ENCODE results near the gene ADARB1. TPM values are rescaled to one million over a fixed set of nuclear protein-coding genes. Genes with fewer than 3 reads are reported as not detected.

ADARB1 gene
- total and polyA plus RNA-seq, 9 donors, result 17.3 to 32.1 (median 25.2) TPM

DNA sequence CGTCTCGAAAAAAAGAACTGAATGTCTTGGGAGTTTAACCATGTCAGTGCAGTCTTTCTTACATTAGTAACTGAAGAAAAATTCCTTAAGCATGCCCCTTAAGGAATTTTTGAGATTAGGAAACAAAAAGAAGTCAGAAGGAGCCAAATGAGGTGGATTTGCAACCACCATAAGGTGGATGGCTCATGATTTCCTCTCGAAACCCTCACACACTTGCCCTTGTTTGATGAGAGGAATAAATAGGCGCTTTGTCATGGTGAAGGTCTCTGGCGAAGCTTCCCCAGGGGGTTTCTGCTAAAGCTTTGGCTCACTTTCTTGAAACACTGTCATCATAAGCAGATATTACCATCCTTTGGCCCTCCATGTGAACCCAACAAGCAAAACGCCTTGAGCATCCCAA lies 145.1 kb downstream of the ADARB1 start:
- Histone ChIP-seq H3K36me3 (ENCODE audit: control insufficient read depth, insufficient read depth, low read length) (peaks cover 37% of the 10 kb centered on the region), H3K27ac (ENCODE audit: low read length) (no peak overlapping the region)
- 67% methylated on average over 1 of the region's 6 CpGs for WGBS (ENCODE audit: insufficient coverage)

DNA sequence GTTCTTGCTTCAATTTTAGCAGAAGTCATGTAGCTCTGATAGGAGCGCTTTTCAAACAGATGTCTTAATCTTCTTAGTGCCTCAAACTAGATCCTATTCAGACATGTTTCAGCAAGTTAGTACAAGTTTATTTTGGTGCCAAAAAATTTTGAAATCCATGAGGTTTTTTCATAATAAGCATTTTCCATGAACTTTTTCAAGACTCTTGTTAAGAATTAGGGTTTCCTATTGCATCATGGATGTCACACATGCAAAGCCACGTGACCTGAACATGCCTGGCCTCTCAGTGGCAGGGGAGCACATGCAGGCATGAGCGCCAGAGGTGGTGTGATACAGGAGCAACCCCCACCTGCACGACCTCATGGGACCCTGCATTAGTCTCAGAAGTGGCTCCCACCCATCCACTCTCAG lies 145.7 kb downstream of the ADARB1 start:
- Histone ChIP-seq H3K9me3 (replicated peaks; ENCODE audit: control insufficient read depth, low read depth, low read length) (no peaks in the 10 kb centered on the region), H3K4me3 (ENCODE audit: low read length) (no peak overlapping the region), H3K4me1 (ENCODE audit: control insufficient read depth, insufficient read depth, low read length) (no peaks in the 10 kb centered on the region), H3K27ac (ENCODE audit: low read length) (no peak overlapping the region), H3K27me3 (ENCODE audit: control insufficient read depth, insufficient read depth, low read length) (no peaks in the 10 kb centered on the region), H3K36me3 (ENCODE audit: control insufficient read depth, insufficient read depth, low read length) (peaks cover 37% of the 10 kb centered on the region)
- 79% methylated on average over 3 of the region's 4 CpGs for WGBS (ENCODE audit: insufficient coverage)
- DNase-seq, result peak; percentile 49

More for the DNA sequence above, 145.1 kb downstream of the ADARB1 start:
- Histone ChIP-seq H3K9me3 (replicated peaks; ENCODE audit: control insufficient read depth, low read depth, low read length) (no peaks in the 10 kb centered on the region), H3K4me1 (ENCODE audit: control insufficient read depth, insufficient read depth, low read length) (no peaks in the 10 kb centered on the region), H3K4me3 (ENCODE audit: low read length) (no peak overlapping the region), H3K27me3 (ENCODE audit: control insufficient read depth, insufficient read depth, low read length) (no peaks in the 10 kb centered on the region)
- DNase-seq, result no peak

DNA sequence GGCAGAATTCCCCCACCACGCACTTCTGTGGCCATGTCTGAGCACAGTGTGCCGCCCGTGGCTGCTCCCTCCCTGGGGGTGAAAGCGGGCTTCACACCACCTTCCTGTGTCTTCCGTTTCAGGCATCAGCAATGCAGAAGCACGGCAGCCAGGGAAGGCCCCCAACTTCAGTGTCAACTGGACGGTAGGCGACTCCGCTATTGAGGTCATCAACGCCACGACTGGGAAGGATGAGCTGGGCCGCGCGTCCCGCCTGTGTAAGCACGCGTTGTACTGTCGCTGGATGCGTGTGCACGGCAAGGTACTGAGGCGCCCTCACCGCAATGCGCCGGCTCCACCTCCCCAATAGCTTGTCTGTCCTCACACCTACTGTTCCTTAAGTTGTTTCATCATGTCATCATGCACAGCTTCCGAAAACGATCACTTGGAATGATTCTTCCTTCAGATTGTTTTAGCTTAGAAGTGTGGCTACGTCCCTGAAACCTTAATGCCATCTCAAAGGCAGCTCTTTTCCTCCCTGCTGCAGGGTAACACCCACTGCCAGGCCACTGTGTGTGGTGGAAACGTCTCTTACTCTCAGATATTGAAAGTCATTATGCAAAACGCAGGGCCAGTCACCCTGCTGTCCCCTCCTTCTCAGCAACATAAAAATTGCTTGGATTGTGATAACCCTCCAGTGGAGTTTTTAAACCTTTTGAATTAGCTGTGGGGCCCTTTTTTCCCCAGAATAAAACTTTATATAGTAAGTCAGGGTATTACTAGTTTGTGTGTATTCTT lies 146.5 kb downstream of the ADARB1 start:
- H3K4me1 ChIP-seq (ENCODE audit: control insufficient read depth, insufficient read depth, low read length), result no peaks in the 10 kb centered on the region
- 95% methylated on average over 24 of the region's 29 CpGs for WGBS (ENCODE audit: insufficient coverage)
- peaks cover 35% of the 10 kb centered on the region for H3K36me3 ChIP-seq (ENCODE audit: control insufficient read depth, insufficient read depth, low read length)
- no peak overlapping the region for H3K4me3 ChIP-seq (ENCODE audit: low read length)
- H3K27ac ChIP-seq (ENCODE audit: low read length), result no peak overlapping the region
- DNase-seq, result no peak
- no peaks in the 10 kb centered on the region for H3K27me3 ChIP-seq (ENCODE audit: control insufficient read depth, insufficient read depth, low read length)
- no peaks in the 10 kb centered on the region for H3K9me3 ChIP-seq (replicated peaks; ENCODE audit: control insufficient read depth, low read depth, low read length)

DNA sequence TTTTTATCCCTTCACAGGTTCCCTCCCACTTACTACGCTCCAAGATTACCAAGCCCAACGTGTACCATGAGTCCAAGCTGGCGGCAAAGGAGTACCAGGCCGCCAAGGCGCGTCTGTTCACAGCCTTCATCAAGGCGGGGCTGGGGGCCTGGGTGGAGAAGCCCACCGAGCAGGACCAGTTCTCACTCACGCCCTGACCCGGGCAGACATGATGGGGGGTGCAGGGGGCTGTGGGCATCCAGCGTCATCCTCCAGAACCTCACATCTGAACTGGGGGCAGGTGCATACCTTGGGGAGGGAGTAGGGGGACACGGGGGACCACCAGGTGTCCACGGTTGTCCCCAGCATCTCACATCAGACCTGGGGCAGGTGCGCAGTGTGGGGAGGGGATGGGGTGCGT lies 147.6 kb downstream of the ADARB1 start:
- H3K27ac ChIP-seq (ENCODE audit: low read length), result no peak overlapping the region
- no peak for DNase-seq
- H3K36me3 ChIP-seq (ENCODE audit: control insufficient read depth, insufficient read depth, low read length), result peaks cover 35% of the 10 kb centered on the region
- no peaks in the 10 kb centered on the region for H3K27me3 ChIP-seq (ENCODE audit: control insufficient read depth, insufficient read depth, low read length)
- H3K4me1 ChIP-seq (ENCODE audit: control insufficient read depth, insufficient read depth, low read length), result peaks cover 2% of the 10 kb centered on the region
- no peak overlapping the region for H3K4me3 ChIP-seq (ENCODE audit: low read length)
- WGBS (ENCODE audit: insufficient coverage), result 90% methylated on average over 14 of the region's 15 CpGs
- no peaks in the 10 kb centered on the region for H3K9me3 ChIP-seq (replicated peaks; ENCODE audit: control insufficient read depth, low read depth, low read length)

DNA sequence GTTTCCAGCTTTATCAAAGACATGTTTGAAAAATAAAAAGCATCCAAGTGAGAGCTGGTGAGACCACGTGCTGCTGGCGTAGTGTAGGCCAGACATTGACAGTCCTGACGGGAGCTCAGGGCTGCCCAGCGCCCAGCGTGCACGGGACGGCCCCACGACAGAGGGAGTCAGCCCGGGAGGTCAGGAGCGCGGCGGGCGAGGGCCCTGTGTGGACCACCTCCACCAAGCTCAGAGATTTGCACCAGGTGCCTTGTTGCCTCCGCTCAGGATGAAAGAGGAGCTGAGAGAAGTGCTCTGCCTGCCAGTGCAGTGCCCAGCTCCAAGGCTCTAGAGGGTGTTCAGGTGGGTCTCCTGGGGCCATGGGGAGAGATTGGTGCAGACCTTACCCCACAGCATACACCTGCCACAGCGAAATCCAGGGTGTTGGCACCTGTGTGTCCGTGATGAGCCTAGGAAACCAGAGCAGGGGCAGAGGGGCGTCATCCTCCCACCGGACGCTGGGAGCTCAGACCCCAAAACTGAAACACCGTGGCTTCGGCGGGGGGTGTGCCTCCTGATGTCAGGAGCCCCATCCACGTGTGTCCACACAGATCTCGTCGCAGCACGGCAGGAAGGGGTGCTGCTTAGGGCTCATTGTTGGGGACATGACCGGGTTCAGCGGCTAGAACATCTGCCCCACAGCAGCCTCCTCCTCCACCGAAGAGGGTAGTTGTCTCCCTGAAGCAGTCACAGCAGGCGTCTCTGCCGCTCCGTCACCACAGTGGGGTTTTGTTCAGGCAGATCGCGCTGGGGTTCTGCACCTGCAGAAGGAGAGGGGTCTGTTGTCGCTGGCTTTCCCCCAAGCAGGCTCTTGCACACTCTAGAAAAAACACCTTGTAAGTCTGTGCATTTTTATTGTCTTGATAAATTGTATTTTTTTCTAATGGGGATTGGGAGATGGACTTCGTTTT lies 149.1 kb downstream of the ADARB1 start:
- Histone ChIP-seq H3K4me3 (ENCODE audit: low read length) (no peak overlapping the region), H3K9me3 (replicated peaks; ENCODE audit: control insufficient read depth, low read depth, low read length) (no peaks in the 10 kb centered on the region), H3K27me3 (ENCODE audit: control insufficient read depth, insufficient read depth, low read length) (no peaks in the 10 kb centered on the region), H3K27ac (ENCODE audit: low read length) (no peak overlapping the region), H3K36me3 (ENCODE audit: control insufficient read depth, insufficient read depth, low read length) (peaks cover 32% of the 10 kb centered on the region), H3K4me1 (ENCODE audit: control insufficient read depth, insufficient read depth, low read length) (peaks cover 2% of the 10 kb centered on the region)
- WGBS (ENCODE audit: insufficient coverage), result 90% methylated on average over 23 of the region's 36 CpGs
- no peak for DNase-seq

- no peak overlapping the region for H3K4me3 ChIP-seq (ENCODE audit: low read length)
- DNase-seq, result no peak
- H3K27me3 ChIP-seq (ENCODE audit: control insufficient read depth, insufficient read depth, low read length), result no peaks in the 10 kb centered on the region
- H3K9me3 ChIP-seq (replicated peaks; ENCODE audit: control insufficient read depth, low read depth, low read length), result no peaks in the 10 kb centered on the region
- H3K27ac ChIP-seq (ENCODE audit: low read length), result no peak overlapping the region
- WGBS (ENCODE audit: insufficient coverage), result 61% methylated on average over 8 of the region's 24 CpGs
- H3K4me1 ChIP-seq (ENCODE audit: control insufficient read depth, insufficient read depth, low read length), result peaks cover 2% of the 10 kb centered on the region
- H3K36me3 ChIP-seq (ENCODE audit: control insufficient read depth, insufficient read depth, low read length), result peaks cover 31% of the 10 kb centered on the region
These were observed 150.0 kb downstream of the ADARB1 start for GRCh38 chr21:45224189-45224938.

GRCh38 chr21:45225041-45225740 lies 150.8 kb downstream of the ADARB1 start:
- DNase-seq, result no peak
- H3K4me1 ChIP-seq (ENCODE audit: control insufficient read depth, insufficient read depth, low read length), result peaks cover 2% of the 10 kb centered on the region
- H3K4me3 ChIP-seq (ENCODE audit: low read length), result no peak overlapping the region
- no peak overlapping the region for H3K27ac ChIP-seq (ENCODE audit: low read length)
- 100% methylated on average over 2 of the region's 11 CpGs for WGBS (ENCODE audit: insufficient coverage)
- H3K9me3 ChIP-seq (replicated peaks; ENCODE audit: control insufficient read depth, low read depth, low read length), result no peaks in the 10 kb centered on the region
- peaks cover 31% of the 10 kb centered on the region for H3K36me3 ChIP-seq (ENCODE audit: control insufficient read depth, insufficient read depth, low read length)
- H3K27me3 ChIP-seq (ENCODE audit: control insufficient read depth, insufficient read depth, low read length), result no peaks in the 10 kb centered on the region

DNA sequence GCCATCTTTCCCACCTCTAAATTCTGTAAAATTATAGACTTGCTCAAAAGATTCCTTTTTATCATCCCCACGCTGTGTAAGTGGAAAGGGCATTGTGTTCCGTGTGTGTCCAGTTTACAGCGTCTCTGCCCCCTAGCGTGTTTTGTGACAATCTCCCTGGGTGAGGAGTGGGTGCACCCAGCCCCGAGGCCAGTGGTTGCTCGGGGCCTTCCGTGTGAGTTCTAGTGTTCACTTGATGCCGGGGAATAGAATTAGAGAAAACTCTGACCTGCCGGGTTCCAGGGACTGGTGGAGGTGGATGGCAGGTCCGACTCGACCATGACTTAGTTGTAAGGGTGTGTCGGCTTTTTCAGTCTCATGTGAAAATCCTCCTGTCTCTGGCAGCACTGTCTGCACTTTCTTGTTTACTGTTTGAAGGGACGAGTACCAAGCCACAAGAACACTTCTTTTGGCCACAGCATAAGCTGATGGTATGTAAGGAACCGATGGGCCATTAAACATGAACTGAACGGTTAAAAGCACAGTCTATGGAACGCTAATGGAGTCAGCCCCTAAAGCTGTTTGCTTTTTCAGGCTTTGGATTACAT lies 151.5 kb downstream of the ADARB1 start:
- no peaks in the 10 kb centered on the region for H3K9me3 ChIP-seq (replicated peaks; ENCODE audit: control insufficient read depth, low read depth, low read length)
- no peak for DNase-seq

GRCh38 chr21:45226540-45227326 lies 152.4 kb downstream of the ADARB1 start:
- H3K27ac ChIP-seq (ENCODE audit: low read length), result no peak overlapping the region
- no peak overlapping the region for H3K4me3 ChIP-seq (ENCODE audit: low read length)
- no peaks in the 10 kb centered on the region for H3K9me3 ChIP-seq (replicated peaks; ENCODE audit: control insufficient read depth, low read depth, low read length)
- 55% methylated on average over 6 of the region's 15 CpGs for WGBS (ENCODE audit: insufficient coverage)
- no peaks in the 10 kb centered on the region for H3K27me3 ChIP-seq (ENCODE audit: control insufficient read depth, insufficient read depth, low read length)
- H3K4me1 ChIP-seq (ENCODE audit: control insufficient read depth, insufficient read depth, low read length), result peaks cover 2% of the 10 kb centered on the region
- H3K36me3 ChIP-seq (ENCODE audit: control insufficient read depth, insufficient read depth, low read length), result peaks cover 19% of the 10 kb centered on the region
- DNase-seq, result no peak

More for the DNA sequence above, 151.5 kb downstream of the ADARB1 start:
- Histone ChIP-seq H3K4me3 (ENCODE audit: low read length) (no peak overlapping the region), H3K4me1 (ENCODE audit: control insufficient read depth, insufficient read depth, low read length) (peaks cover 2% of the 10 kb centered on the region), H3K36me3 (ENCODE audit: control insufficient read depth, insufficient read depth, low read length) (peaks cover 28% of the 10 kb centered on the region), H3K27me3 (ENCODE audit: control insufficient read depth, insufficient read depth, low read length) (no peaks in the 10 kb centered on the region), H3K27ac (ENCODE audit: low read length) (no peak overlapping the region)
- 69% methylated on average over 12 of the region's 16 CpGs for WGBS (ENCODE audit: insufficient coverage)

Data from muscle of leg (tissue), 11 donors.